ENCODE data around the gene IGFBP1. TPM values are rescaled to one million over a fixed set of nuclear protein-coding genes. Genes with fewer than 3 reads are reported as not detected.

The IGFBP1 gene
- total and polyA plus RNA-seq, 9 of the 15 experiments (the other 6 are each of a cell fraction or from before 2014, with no cell fraction given), result not detected

GRCh38 chr7:45878457-45879144 is 9.7 kb upstream of the IGFBP1 start (continued):
- TF ChIP-seq E2F4 (CRISPR knock-in tag; IDR thresholded peaks at IDR 0.05; ENCODE audit: low read depth), result no peak
- no peak for TF ChIP-seq ZNF274 (IDR thresholded peaks at IDR 0.05; ENCODE audit: borderline replicate concordance, low read depth, low read length)
- no peak for TF ChIP-seq NONO (IDR thresholded peaks at IDR 0.05; ENCODE audit: low read depth in 2 of 2, low read length in 1 of 2)
- TF ChIP-seq ZNF318 (IDR thresholded peaks at IDR 0.05; ENCODE audit: borderline replicate concordance in 1 of 2, low read depth in 1 of 2), result no peak
- TF ChIP-seq PHF8 (IDR thresholded peaks at IDR 0.05; ENCODE audit: borderline replicate concordance, low read length), result no peak
- no peak for TF ChIP-seq ZNF511 (CRISPR knock-in tag; IDR thresholded peaks at IDR 0.05)
- TF ChIP-seq SAFB2 (IDR thresholded peaks at IDR 0.05; ENCODE audit: borderline replicate concordance, low read depth, low read length, severe bottlenecking), result no peak
- no peak for TF ChIP-seq RBFOX2 (IDR thresholded peaks at IDR 0.05; ENCODE audit: low read depth, low read length)
- no peak for TF ChIP-seq BACH1 (tag; IDR thresholded peaks at IDR 0.05)
- TF ChIP-seq MYBL2 (IDR thresholded peaks at IDR 0.05; ENCODE audit: low read depth), result no peak
- no peak for TF ChIP-seq MYBL2 (CRISPR knock-in tag; IDR thresholded peaks at IDR 0.05; ENCODE audit: borderline replicate concordance)
- no peak for TF ChIP-seq PCBP1 (IDR thresholded peaks at IDR 0.05; ENCODE audit: low read depth, low read length, poor library complexity, severe bottlenecking)

All from K562 (cell line).